ENCODE data around the gene LILRB5.
"Not testable (repeated sequence)": the region's sequence is repeated elsewhere in the genome, so short reads cannot be mapped to it uniquely, and the experiment has no call there.

Gene LILRB5

DNA sequence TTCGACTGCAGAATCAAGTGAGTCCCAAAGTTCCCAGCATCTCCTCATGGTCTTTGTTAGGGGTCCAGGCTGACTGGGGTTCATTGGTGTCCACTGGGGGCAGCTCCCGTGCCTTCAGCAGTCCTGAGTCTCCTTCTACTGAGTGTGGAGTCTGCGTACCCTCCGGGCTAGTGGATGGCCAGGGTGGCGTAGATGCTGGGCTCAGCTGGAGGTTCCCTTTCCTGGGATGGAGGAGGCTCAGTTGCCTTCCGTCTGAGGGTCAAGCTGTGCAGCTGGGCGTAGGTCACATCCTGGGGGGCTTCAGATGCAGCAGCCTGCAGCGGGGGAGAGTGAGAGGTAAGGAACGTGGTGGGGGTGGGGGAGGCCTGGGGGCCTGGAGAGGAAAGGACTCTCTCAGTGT, 17.4 kb upstream of the LILRB5 start:
- not testable (repeated sequence) for DNase-seq

DNA sequence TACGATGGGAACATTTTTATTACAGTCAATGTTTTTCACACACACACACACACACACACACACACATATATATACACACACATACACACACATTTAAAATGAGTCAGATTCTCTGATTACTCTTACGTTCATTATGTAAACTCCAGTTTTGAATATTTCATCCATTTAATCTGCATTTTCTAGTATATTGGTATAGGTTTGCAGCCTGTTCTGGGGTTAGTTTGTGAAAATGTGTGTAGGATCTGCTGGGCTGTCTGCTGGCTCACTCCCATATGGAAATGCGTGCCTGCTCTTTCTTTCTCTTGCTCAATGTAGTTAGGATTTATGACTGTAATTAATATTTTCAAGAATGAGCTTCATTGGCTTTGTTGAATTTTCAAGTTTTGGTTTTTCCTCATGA, 16.7 kb upstream of the LILRB5 start:
- DNase-seq, result no peak

DNA sequence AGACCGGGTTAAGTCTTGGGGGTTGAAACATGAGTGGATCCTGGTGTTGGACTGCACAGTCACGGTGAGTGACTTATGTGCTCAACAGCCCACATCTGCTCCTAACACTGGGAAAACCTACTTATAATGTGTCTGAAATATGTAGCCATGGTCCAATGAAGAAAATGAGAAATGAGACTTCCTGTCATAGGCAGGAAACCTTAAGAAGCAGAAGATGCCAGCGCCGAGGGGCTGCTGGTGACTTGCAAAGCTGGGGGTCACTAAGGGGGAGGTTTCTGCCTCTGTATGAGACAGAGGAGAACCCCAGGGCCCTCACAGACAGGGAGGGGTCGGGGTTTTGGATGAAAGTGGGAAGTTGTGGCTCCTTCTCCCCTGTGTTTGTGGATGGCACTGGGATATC, 15.1 kb upstream of the LILRB5 start:
- not testable (repeated sequence) for DNase-seq

DNA sequence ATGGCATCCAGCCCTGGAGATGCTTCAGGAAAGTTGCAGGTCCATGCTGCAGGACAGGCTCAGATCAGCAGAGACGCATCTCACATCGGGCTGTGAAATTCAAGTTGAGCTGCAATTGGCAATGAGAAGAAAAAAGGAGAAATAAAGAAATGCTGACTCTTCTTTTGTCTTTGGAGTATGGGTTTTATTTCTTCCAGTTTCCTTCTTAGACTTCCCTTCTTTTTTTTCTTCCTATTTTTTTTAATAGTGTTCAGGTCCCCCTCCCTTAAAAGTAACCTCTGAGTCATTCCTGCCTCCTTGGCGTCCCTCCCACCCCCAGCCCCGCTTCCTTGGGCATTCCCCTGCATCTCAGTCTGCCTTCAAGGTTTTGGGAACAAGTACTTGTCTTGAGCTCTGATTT, 14.5 kb upstream of the LILRB5 start:
- DNase-seq, result not testable (repeated sequence)

DNA sequence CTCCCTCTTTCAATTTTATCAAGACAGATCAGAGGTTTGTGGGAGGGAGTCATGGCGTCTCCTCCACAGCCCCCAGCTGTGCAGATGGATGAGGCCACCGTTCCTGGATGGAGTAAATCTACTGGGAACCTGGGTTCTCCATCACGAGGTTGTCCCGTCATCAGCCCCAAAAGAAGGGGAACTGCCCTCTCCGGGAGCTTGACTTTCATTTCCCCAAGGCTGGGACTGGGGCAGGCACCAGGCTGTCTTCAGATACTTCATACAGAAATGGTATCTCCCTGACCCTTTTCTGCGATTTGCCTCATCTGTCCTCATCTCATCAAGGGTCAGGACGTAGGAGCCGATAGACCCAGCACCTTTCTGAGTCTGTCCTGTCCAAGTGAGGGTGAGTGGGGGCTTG, 14.0 kb upstream of the LILRB5 start:
- no peak for DNase-seq

DNA sequence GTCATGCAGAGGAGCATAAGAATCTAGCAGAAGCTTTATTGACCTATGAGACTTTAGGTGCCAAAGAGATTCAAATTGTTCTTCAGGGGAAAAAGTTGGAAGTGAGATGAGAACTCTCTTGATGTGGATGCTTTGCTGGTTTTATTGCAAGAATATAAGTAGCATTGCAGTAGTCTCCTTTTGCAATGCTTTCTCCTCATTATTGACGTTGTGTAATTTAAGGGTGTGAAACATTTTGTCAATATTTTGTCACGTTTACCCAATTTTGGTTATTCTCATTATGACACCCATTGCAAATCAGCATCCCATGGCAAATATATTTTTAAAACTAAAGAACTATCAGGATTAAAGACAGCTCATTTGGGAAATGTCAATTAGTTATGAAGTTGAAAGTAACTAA, 11.9 kb upstream of the LILRB5 start:
- no peak for DNase-seq

DNA sequence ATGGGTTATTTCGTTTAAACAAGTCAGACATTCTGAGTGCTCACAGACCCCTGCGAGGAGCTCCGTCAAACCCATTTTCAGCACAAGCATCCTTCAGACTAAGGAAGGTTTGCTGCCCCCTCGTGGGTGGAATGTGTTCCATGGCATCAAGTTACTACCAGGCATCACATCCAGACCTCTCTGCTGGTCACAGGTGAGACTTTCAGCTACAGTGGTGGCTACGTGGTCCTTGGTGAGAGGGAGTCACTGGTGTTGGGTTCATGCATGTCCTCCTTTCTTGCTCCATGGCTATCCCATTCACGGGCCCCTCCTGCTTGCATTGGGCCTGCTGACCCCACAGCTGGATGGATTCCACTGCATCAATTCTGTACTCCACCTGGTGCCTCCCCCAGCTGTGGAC, 9.1 kb upstream of the LILRB5 start:
- peak; percentile 24 to 73 (median 67) for DNase-seq

- no peak for DNase-seq
Measured at GRCh38 chr19:54262470-54262869, 5.4 kb upstream of the LILRB5 start.

GRCh38 chr19:54262066-54262465, 5.0 kb upstream of the LILRB5 start:
- no peak for DNase-seq

DNA sequence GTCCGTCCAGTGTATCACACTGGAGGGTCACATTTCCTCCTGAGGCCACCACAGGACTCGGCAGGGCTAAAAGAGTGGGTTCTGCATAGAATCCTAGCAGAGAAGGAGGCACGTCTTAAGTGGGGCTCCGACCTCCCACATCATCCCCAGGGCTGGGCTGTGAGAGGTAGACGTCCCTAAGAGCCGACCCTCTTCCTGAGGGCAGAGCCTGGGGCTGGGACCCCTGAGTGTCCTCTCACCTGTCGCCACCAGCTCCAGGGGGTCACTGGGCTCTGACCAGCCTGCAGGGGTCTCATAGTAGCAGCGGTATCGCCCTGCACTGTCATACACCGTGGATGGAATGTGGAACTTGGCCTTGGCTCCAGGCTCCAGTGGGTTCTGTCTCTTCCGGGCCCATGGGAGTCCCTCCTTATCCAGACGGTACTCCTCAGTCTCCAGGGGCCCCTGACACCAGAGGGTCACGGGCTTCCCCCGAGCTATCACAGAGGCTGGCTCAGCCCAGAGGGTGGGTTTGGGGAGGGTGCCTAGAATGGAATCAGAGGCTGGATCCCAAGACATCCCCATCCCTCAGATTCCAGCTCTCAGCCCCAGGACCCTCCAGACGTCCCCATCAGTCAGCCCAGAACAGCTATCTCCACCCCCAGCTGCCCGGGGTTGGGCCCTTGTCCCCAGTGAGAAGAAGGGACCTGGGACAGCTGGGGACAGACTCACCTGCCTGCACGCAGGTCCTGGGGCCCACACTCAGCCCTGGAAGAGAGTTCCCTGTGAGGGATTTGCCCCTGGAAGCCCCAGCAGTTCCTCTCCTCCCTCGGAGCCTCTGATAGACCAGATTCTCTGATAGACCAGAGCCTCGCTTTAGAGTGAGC, 590 bp downstream of the LILRB5 start:
- no peak for DNase-seq

DNA sequence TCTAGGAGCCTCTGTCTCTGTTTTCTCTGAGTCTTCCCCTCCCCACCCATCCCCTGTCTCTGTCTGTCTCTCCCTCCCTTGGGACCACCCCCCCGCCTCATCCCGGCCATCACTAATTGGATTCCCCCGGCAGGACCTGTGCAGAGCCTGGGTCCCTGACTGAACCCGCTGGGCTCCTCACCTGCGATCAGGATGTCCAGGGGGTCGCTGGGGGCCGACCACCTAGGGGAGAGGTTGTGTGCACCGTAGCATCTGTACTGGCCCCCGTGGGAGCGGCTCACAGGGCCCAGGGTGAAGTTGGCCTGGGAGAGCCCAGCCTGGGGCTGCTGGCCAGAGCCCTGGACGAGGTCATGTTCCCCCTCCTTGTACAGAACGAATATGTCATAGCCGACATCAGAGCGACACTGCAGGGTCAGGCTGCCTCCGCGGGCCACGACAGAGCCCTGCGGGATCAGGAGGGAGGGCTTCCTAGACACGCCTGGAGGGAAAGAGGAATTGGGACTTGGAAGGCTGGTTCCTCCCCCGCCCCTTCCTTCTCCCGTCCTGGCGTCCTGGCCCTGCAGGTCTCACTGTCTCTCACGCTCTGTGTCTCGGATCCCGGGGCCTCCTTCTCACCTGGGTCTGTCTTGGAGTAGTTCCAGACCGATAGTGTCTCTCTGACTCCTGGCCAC, 1.8 kb downstream of the LILRB5 start:
- no peak for DNase-seq

DNA sequence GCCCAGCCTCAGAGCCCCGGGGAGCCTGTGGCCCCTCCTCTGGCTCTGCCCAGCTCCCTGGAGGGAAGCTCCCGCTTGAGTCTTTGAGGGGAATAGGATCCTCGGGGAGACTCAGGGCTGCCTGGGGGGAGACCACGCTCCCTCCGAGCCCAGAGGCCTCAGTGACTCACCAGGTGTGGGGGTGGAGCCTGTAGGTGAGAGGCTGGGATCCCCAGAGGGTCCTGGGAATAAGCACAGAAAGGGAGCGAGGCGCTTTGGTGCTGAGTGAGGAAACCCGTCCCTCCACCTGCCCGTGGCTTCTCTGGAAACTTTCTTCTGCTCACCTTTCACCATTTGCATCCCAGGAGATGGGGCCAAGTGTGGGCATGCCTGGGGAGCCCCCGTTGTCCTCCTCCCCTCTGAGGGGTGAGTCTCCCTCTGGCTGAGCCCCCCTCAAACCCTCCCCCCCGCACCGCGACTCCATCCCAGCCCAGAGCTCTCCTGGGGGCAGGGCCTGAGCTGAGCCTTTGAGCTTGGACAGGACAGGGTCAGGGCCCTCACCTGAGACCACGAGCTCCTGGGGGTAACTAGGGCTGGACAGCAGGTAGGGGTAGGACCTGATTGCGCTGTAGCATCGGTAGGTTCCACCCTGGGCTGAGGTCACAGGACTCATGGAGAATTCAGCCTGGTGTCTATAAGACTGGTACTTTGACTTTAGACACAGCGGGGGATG, 2.7 kb downstream of the LILRB5 start:
- no peak for DNase-seq

- DNase-seq, result no peak
Measured at GRCh38 chr19:54253331-54254194, 3.5 kb downstream of the LILRB5 start.

GRCh38 chr19:54252845-54253244, 4.2 kb downstream of the LILRB5 start:
- no peak for DNase-seq

GRCh38 chr19:54252243-54252642, 4.8 kb downstream of the LILRB5 start:
- no peak for DNase-seq

GRCh38 chr19:54248016-54248601, 9.0 kb downstream of the LILRB5 start:
- no peak for DNase-seq

DNA sequence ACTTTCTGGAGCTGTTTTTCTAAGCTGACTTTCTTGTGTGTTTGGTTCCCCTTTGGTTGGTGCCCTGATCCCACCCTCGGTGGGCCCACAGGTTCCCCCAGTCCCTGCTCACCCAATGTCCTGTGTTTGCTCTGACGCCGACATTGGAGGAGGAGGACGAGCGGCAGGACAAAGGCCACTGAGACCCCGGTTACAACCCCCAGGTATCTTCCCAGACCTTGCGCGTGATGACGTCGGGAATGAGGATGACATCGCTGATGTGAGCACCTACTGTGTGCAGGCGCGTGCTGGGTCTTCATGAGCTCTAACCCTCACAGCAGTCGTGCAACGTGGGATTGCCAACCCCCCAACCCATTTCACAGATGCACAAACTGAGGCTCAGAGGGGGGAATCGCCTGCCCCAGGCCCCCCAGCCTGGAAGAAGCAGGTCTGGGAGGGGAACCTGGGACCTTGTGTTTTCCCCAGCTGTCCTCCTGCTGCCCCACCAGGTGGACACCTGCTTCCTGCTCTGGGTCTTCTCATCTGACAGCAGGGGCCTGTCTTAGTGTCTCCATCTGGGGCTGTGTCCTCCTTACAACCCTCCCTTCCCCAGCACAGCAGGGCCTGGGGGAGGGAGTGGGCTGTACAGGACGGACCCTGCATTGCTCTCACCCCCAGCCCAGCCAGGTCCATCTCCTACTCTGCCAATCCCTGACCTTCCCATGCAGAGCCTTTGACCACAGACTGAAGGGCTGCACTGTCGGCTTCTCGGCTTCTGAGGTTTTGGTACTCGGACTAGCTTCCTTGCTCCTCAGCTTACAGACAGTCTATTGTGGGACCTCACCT, 9.8 kb downstream of the LILRB5 start:
- no peak for DNase-seq

- no peak for DNase-seq
Measured at GRCh38 chr19:54245936-54246335, 11.1 kb downstream of the LILRB5 start.

GRCh38 chr19:54243809-54244208, 13.3 kb downstream of the LILRB5 start:
- DNase-seq, result not testable (repeated sequence)

GRCh38 chr19:54242646-54243045, 14.4 kb downstream of the LILRB5 start, which contains the start of gene LILRA6:
LILRA6 (minus strand) TSS chr19:54242790.
- not testable (repeated sequence) for DNase-seq

DNA sequence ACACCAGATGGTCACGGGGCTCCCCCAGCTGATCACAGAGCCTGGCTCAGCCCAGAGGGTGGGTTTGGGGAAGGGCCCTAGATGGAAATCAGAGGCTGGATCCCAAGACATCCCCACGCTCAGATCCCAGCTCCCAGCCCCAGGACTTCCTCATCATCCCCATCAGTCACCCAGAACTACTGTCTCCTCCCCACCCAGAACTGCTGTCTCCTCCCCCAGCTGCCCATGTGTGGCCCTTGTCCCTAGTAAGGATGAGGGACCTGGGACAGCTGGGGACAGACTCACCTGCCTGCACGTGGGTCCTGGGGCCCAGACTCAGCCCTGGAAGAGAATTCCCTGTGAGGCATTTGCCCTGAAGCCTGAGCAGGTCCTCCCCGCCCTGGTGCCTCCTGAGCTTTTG, 14.8 kb downstream of the LILRB5 start:
- DNase-seq, result not testable (repeated sequence)
